Central memory CD8-positive, alpha-beta T cell (primary cell): ENCODE results near the gene MYO7B.

ENCODE experiments used
- ATAC-seq: fragments of 150-1000 bp; cut with Tn5 transposase; replicated peaks from 2 replicates; pipeline ENCODE4 v1.10.0; 2022; ENCODE audit warnings: mild to moderate bottlenecking, moderate FRiP score, moderate number of reproducible peaks; ENCODE audit not compliant: poor library complexity, severe bottlenecking; ENCODE audit errors: extremely low read depth
- DNase-seq, 2 donors: peaks; one replicate each; pipeline ENCODE4 v3.0.0; 2021; ENCODE audit warnings: low spot score in 2 of 2
- H3K27ac Mint-ChIP-seq: one replicate; pipeline ENCODE4 v1.8.0; 2022; ENCODE audit warnings: low read depth, mild to moderate bottlenecking, moderate library complexity, mixed read lengths
- H3K27me3 Mint-ChIP-seq: one replicate; pipeline ENCODE4 v1.8.0; 2022; ENCODE audit warnings: mixed read lengths
- H3K36me3 Mint-ChIP-seq: one replicate; pipeline ENCODE4 v1.8.0; 2022; ENCODE audit warnings: mild to moderate bottlenecking, moderate library complexity, mixed read lengths; ENCODE audit not compliant: insufficient read depth
- H3K4me1 Mint-ChIP-seq: one replicate; pipeline ENCODE4 v1.8.0; 2022; ENCODE audit warnings: mixed read lengths
- H3K4me3 Mint-ChIP-seq: one replicate; pipeline ENCODE4 v1.8.0; 2022; ENCODE audit warnings: mild to moderate bottlenecking, moderate library complexity, mixed read lengths
- H3K9me3 Mint-ChIP-seq: one replicate; pipeline ENCODE4 v1.8.0; 2022; ENCODE audit warnings: mixed read lengths

MYO7B gene

DNA sequence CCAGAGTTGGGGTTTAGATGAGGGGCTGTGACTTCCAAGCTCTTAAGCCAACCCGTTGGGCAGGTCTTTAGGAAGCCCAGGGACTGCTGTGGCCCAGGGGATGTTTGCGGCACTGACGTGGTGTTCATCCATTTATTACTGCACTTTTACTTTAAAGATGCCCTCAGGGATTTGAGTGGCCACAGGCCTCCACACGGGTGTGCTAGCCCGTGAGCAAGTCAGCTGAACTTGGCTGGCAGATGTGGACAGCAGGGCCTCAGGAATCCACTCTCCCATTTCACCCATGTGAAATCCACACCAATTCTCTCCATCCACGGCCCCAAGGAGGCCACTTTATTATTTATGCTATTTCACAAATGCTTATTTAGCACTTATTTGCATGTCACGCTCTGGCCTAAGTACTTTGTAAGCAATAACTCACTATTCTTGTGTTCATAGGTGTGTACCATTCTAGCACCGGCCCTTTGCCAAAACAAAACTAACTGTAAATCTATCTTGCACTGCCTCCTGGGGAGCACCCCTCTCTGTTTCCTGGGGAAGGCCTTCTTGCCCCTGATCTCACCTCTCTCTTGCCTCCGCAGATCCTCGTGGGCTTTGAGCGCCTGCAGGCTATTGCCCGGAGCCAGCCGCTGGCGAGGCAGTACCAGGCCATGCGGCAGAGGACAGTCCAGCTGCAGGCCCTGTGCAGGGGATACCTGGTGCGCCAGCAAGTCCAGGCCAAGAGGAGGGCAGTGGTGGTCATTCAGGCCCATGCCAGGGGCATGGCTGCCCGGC lies 71.3 kb downstream of the MYO7B start:
- no peak overlapping the region for H3K4me3 Mint-ChIP-seq
- no peak for DNase-seq
- H3K27ac Mint-ChIP-seq, result no peak overlapping the region

DNA sequence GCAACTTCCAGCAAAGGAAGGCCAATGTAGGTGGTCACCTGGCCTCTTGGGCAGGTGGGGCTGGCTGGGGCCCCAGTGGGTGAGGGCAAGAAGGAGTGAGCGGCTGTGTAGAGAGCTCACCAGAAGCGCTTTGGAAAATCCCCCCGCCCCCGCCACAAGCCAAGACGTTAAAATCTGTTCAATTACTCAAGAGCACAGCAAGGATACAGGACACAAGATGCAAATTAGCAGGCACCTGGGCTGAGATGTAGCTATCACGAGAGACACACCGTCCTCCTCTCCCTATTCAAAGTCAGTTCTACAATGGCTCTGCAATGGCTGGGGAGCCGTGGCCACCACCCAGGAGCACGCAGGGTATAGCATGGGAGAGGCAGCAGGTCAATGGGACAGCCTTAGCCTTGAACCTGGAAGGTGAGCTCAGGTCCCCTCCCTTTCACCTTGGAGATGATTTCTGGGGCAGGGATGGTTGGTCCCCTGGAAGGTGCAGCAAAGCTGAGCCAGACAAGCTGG lies 72.0 kb downstream of the MYO7B start:
- H3K4me3 Mint-ChIP-seq, result no peak overlapping the region
- peaks cover 36% of the 10 kb centered on the region for H3K27me3 Mint-ChIP-seq
- no peaks in the 10 kb centered on the region for H3K9me3 Mint-ChIP-seq
- no peak for ATAC-seq
- no peaks in the 10 kb centered on the region for H3K36me3 Mint-ChIP-seq
- no peak overlapping the region for H3K27ac Mint-ChIP-seq
- no peaks in the 10 kb centered on the region for H3K4me1 Mint-ChIP-seq
- no peak for DNase-seq

More for the DNA sequence above, 71.3 kb downstream of the MYO7B start:
- H3K27me3 Mint-ChIP-seq, result peaks cover 36% of the 10 kb centered on the region
- ATAC-seq, result no peak
- no peaks in the 10 kb centered on the region for H3K36me3 Mint-ChIP-seq
- no peaks in the 10 kb centered on the region for H3K4me1 Mint-ChIP-seq
- H3K9me3 Mint-ChIP-seq, result no peaks in the 10 kb centered on the region

DNA sequence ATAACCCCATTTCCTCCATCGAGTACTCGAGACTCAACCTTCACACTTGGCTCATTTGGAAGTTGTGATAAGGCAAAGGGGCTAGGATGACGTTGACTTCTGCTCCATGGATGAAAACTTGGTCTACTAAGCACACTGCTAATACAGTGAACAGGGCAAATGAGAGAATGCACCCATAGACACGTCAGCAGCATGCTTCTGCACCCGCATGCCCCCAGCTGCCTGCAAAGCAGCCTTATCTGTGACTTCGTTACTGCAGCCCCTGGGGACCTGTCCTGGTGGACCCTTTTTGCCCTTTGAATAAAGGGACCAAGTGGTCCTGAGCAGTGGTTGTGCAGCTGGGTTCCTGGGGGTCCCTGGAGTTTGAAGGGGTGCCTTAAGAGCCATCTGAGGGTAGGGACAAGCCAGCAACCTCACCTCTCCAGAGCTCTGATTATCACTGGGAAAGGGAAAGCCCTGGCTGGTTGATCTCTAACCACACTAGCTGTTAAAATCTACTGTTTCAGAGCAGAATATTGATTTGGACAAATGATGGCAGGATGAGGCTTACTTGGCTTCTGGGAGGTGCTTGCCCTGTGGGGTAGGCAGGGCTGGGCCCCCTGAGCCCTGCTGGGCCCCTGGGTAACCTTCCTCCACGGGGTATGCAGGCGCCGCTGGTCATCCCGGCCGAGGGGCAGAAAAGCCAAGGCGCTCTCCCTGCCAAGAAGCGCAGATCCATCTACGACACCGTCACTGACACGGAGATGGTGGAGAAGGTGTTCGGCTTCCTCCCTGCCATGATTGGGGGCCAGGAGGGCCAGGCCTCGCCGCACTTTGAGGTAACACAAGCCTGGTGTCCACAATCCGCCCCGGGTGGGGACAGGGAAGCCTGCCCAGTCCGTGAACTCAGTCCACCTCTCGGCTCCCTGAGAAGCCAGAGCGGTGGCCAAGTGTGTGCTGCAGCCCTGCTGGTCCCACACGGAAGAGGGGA lies 72.9 kb downstream of the MYO7B start:
- Mint-ChIP-seq H3K9me3 (peaks cover 3% of the 10 kb centered on the region), H3K27ac (no peak overlapping the region), H3K36me3 (no peaks in the 10 kb centered on the region), H3K4me1 (no peaks in the 10 kb centered on the region), H3K4me3 (no peak overlapping the region), H3K27me3 (peaks cover 45% of the 10 kb centered on the region)
- no peak for ATAC-seq
- no peak for DNase-seq

DNA sequence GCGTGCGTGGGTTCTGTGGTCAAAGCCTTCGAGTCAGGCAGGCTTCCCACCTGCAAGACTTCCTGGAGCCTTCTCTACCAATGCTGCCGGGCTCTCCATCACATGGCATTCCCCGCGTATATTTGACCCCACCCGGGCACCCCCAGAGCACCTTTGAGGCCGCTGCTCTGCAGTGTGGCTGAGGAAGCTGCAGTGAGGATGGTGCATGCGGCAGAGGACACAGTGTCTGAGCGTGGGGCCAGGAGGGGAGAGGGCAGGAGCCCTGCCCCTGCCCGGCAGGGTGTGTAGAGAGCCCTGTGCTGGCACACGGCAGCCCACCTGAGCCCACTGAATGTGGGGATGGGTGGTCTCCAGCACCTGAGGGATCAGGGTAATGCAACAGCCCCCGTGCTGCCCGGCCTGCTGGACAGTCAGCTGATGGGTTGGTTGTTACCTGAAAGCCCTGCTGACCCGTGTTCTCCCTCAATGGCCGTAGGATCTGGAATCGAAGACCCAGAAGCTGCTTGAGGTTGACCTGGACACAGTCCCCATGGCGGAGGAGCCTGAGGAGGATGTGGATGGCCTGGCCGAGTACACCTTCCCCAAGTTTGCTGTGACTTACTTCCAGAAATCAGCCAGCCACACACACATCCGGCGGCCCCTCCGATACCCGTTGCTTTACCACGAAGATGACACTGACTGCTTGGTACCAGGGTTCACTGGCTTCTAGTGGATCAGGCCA lies 73.7 kb downstream of the MYO7B start:
- H3K27me3 Mint-ChIP-seq, result peaks cover 52% of the 10 kb centered on the region
- H3K9me3 Mint-ChIP-seq, result peaks cover 8% of the 10 kb centered on the region
- H3K4me1 Mint-ChIP-seq, result no peaks in the 10 kb centered on the region
- H3K4me3 Mint-ChIP-seq, result no peak overlapping the region
- DNase-seq (no peak), ATAC-seq (no peak)
- no peaks in the 10 kb centered on the region for H3K36me3 Mint-ChIP-seq
- H3K27ac Mint-ChIP-seq, result no peak overlapping the region

DNA sequence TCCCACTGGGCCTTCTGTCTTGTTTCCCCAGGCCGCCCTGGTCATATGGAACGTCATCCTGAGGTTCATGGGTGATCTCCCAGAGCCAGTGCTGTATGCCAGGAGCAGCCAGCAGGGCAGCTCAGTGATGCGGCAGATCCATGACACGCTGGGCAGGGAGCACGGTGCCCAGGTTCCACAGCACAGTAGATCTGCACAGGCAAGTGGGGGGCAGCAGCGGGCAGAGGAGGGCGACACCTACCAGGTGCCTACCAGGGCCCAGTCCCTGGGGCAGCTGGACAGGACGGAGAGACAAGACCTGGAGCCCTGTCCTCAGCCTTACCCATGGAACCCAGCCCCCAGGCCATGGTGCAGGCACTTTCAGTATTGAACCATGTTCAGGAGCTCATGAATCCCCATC lies 74.3 kb downstream of the MYO7B start:
- H3K4me1 Mint-ChIP-seq, result no peaks in the 10 kb centered on the region
- no peak overlapping the region for H3K4me3 Mint-ChIP-seq
- ATAC-seq (no peak), DNase-seq (no peak)
- no peaks in the 10 kb centered on the region for H3K36me3 Mint-ChIP-seq
- H3K27me3 Mint-ChIP-seq, result peaks cover 52% of the 10 kb centered on the region
- no peak overlapping the region for H3K27ac Mint-ChIP-seq
- H3K9me3 Mint-ChIP-seq, result peaks cover 8% of the 10 kb centered on the region

DNA sequence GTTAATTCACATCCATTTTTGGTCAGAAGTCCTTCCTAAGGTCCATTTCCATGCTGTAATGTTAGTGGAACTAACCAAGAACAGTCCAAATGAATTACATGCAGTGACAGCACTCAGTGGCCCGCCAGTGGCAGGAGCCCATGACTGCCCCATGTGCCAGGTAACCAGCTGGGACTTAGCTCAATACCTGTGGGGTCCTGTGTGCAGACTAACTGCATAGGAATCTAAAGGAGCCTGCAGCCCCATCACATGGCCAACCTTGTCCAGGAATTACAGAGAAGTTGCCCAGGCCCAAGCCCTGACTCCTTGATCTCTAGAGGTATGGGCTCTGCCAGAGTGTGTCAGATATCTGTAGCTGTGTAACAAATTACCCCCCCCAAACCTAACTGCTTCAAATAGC lies 75.1 kb downstream of the MYO7B start:
- no peak for ATAC-seq
- Mint-ChIP-seq H3K36me3 (no peaks in the 10 kb centered on the region), H3K27ac (no peak overlapping the region), H3K4me1 (no peaks in the 10 kb centered on the region), H3K27me3 (peaks cover 51% of the 10 kb centered on the region), H3K9me3 (peaks cover 8% of the 10 kb centered on the region), H3K4me3 (no peak overlapping the region)
- DNase-seq, result no peak

DNA sequence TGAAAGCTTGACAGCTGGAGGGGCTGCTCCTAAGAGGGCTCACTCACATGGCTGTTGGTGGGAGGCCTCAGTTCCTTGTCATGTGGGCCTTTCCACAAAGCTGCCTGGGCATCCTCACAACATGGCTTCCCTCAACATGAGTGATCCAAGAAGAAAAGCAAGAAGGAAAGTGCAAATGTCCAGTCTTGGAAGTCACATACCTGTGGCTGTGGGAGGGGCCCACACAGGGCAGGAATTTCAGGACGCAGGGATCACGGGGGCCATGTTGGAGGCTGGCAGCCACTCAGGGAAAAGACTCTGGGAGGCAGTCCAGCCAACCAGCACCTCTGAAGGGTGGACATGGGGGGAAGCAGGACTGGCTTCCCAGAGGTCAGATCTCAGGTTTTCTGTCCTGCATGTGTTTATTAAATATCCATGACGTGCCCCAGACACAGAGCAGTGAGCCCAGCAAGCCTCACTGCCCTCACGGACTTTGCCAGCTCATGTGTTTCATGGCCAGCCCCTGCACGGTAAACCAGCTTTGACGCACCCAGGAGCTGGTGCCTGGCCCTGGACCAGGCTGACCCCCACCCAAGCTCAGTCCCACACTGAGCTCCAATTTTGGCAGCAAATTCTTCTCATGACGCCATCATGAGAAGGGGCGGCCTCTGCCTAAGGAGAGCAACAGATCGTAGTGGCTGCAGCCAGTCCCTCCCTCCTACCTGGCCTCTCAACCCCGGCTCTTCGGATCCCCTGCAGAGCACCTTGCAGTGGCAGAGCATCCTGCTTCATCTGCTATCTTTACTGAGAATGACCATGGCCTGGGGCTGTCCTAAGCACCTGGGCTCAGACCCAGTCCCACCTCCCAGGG lies 75.8 kb downstream of the MYO7B start:
- ATAC-seq, result no peak
- Mint-ChIP-seq H3K9me3 (peaks cover 8% of the 10 kb centered on the region), H3K4me1 (no peaks in the 10 kb centered on the region), H3K36me3 (no peaks in the 10 kb centered on the region), H3K4me3 (no peak overlapping the region), H3K27ac (no peak overlapping the region), H3K27me3 (peaks cover 59% of the 10 kb centered on the region)
- no peak for DNase-seq

DNA sequence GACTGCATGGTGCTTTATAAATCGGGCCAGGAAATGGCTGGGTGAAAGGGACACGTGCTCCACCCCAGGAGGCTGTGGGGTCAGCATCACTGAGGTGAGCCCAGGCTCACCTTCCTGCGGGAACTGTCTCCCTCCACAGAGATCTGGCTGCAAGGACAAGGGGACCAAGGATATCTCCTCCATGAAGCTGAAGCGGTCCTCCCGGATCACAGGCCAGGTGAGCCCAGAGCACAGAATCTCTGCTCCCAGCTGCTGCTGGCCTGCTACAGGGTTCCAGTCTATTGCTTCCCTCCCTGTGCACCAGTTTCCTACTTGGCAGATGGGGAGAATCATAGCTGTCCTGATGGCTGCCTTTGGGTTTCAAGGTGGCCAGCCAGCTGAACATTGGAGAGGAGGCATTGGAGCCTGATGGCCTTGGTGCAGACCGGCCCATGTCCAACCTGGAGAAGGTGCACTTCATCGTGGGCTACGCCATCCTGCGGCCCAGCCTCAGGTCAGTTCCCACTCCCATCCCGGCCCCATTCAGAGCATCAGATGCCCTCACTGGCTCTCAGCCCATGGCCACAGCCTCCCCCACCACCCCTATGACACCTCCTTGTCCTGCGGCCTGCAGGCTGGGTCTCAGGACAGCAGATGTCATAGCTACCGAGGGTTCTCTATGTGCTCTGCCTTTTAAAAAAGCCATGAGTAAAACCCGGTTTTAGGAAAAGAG lies 76.8 kb downstream of the MYO7B start:
- peaks cover 8% of the 10 kb centered on the region for H3K9me3 Mint-ChIP-seq

DNA sequence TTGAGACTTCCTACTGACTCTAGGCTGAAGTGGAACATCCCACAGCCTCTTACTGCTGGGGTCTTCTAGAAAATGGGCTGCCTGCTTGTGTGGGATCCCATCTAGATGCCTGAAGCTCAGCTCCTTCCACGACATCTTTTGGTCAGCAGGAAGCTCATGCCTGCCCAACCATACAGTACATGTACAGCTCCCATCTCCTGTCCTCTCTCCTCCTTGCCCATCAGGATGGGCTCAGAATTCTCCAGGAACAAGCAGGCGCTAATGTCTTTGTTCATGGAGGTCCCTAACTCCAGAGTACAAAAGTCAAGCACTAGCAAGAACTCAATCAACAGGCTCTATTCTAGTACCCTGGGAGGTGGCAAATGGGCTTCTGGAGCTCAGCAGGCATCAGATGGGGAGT lies 78.8 kb downstream of the MYO7B start:
- ATAC-seq, result no peak
- no peak for DNase-seq
- Mint-ChIP-seq H3K9me3 (peaks cover 8% of the 10 kb centered on the region), H3K4me3 (no peak overlapping the region), H3K4me1 (no peaks in the 10 kb centered on the region), H3K36me3 (no peaks in the 10 kb centered on the region), H3K27ac (no peak overlapping the region), H3K27me3 (peaks cover 74% of the 10 kb centered on the region)

More for the DNA sequence above, 76.8 kb downstream of the MYO7B start:
- H3K27me3 Mint-ChIP-seq, result peaks cover 66% of the 10 kb centered on the region
- H3K36me3 Mint-ChIP-seq, result no peaks in the 10 kb centered on the region
- ATAC-seq, result no peak
- no peak for DNase-seq
- no peak overlapping the region for H3K27ac Mint-ChIP-seq
- H3K4me1 Mint-ChIP-seq, result no peaks in the 10 kb centered on the region
- no peak overlapping the region for H3K4me3 Mint-ChIP-seq

DNA sequence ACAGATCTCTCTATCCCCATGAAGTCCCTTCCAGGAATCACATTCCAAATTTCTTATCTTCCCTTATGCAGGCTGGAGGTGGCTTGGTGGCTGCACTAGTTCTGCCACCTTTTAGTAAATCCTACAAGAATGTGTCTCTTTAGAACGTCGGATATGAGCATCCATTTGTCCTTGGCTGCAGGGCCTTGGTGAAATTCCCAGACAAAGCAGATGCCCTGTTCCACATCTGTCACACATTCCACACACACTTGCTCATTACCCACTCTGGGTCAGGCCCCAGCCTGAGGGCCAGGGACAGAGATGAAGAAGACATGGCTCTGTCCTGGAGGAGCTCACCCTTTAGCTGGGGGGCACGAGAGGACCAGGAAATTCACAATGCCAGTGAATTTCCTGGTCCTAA lies 79.2 kb downstream of the MYO7B start:
- Mint-ChIP-seq H3K9me3 (peaks cover 8% of the 10 kb centered on the region), H3K4me3 (no peak overlapping the region), H3K27me3 (peaks cover 74% of the 10 kb centered on the region), H3K36me3 (no peaks in the 10 kb centered on the region), H3K27ac (no peak overlapping the region), H3K4me1 (no peaks in the 10 kb centered on the region)
- DNase-seq, result no peak
- no peak for ATAC-seq

DNA sequence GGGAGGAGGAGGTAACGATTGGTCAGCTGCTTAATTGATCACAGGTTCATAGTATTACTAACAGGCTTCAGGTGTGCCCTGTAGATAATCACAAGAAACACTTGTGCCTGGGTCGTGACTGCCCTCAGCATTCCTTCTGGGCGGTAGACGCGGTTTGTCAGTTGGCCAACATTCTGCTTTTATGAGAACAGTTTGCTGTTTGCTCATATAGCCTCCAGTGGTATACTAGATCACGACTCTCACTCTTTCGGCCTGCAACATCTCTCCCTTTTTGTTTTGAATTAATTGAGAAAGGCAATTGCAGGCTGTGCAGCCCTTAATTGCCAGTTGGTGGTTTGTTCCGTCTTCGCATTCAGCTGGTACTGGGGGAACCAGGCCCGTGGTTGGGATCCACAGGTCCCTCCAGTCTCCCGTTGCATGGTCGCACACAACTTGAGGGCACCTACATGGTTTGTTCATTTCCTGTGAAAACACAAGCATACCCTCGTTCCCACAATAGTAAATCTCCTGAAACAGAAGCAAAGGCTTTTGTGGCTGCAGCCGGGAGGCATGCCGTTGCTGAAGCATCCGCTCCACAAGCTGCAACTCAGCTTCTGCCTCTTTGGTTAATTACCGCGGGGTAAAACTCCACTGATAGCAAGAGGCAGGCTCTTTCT lies 80.2 kb downstream of the MYO7B start:
- H3K4me1 Mint-ChIP-seq, result no peaks in the 10 kb centered on the region
- H3K9me3 Mint-ChIP-seq, result peaks cover 8% of the 10 kb centered on the region
- DNase-seq (no peak), ATAC-seq (no peak)
- peaks cover 68% of the 10 kb centered on the region for H3K27me3 Mint-ChIP-seq
- H3K4me3 Mint-ChIP-seq, result no peak overlapping the region
- no peaks in the 10 kb centered on the region for H3K36me3 Mint-ChIP-seq
- no peak overlapping the region for H3K27ac Mint-ChIP-seq
